ENCODE results near the gene MCM9.

- TF ChIP-seq POLR2A (IDR thresholded peaks at IDR 0.05; ENCODE audit: extremely low read depth, insufficient read length) (no peak), CTCF (IDR thresholded peaks at IDR 0.05; ENCODE audit: low read depth, low read length) (no peak), MYC (IDR thresholded peaks at IDR 0.05; ENCODE audit: low read depth, low read length) (no peak)
These were observed 121.2 kb downstream of the MCM9 start for GRCh38 chr6:118813775-118814174.

All from NB4 (cell line).